SK-N-SH (cell line): ENCODE measurements around the gene SPRED2. TPM values are rescaled to one million over a fixed set of nuclear protein-coding genes. Genes with fewer than 3 reads are reported as not detected.

ENCODE experiments used
- CTCF ChIA-PET: fragments of 300-600, 350-600 bp; formaldehyde crosslinking; extraction: SDS; loops from one replicate; lab custom pipeline; 2021; lab: Yijun Ruan, JAX
- POLR2A ChIA-PET: fragments of 350-600 bp; sonication (Branson Sonifier 250); formaldehyde crosslinking; extraction: SDS; loops from one replicate; lab custom pipeline; 2020; ENCODE audit warnings: antibody characterized with exemption, inconsistent platforms; lab: Yijun Ruan, JAX
- DNase-seq: peaks from one replicate; pipeline ENCODE4 v3.0.0; 2012
- H2AFZ ChIP-seq: fragments of 200-600 bp; sonication (generic); 2 replicates; pipeline ENCODE4 v1.8.1; 2016; ENCODE audit warnings: antibody characterized with exemption, mild to moderate bottlenecking, low read depth
- H3F3A ChIP-seq: fragments of 200-600 bp; sonication (generic); replicated peaks from 2 replicates; pipeline ENCODE3; 2016; ENCODE audit warnings: antibody characterized with exemption, mild to moderate bottlenecking; ENCODE audit not compliant: insufficient read depth
- H3K27ac ChIP-seq, 2 experiments: fragments of 200-500 bp in 1 of 2; fragments of 200-600 bp in 1 of 2; sonication (Bioruptor generic) in 1 of 2; sonication (generic), shearing (Covaris generic) in 1 of 2; 2 replicates each; pipeline versions ENCODE4 v1.5.1 to v1.6.1; 2014 to 2016; ENCODE audit warnings: low read depth in 2 of 2, inconsistent platforms in 1 of 2, low read length in 1 of 2, mild to moderate bottlenecking in 1 of 2, mixed read lengths in 1 of 2
- H3K27me3 ChIP-seq: fragments of 200-600 bp; sonication (generic), shearing (Covaris generic); 2 replicates; pipeline ENCODE4 v1.6.1; 2016; ENCODE audit warnings: mixed run types; ENCODE audit not compliant: insufficient read depth
- H3K36me3 ChIP-seq, 2 experiments: fragments of 200-500 bp in 1 of 2; fragments of 200-600 bp in 1 of 2; sonication (Bioruptor generic) in 1 of 2; sonication (generic) in 1 of 2; replicated peaks in 1 of 2; 2 replicates each; pipeline versions ENCODE3 to v1.5.1; 2014 to 2016; ENCODE audit warnings: low read length in 1 of 2, mild to moderate bottlenecking in 1 of 2; ENCODE audit not compliant: insufficient read depth in 2 of 2, control insufficient read depth in 1 of 2
- H3K4me1 ChIP-seq, 2 experiments: fragments of 200-500 bp in 1 of 2; fragments of 200-600 bp in 1 of 2; sonication (Bioruptor generic) in 1 of 2; sonication (generic), shearing (Covaris generic) in 1 of 2; 2 replicates each; pipeline versions ENCODE4 v1.5.1 to v1.6.1; 2014 to 2016; ENCODE audit warnings: low read depth in 1 of 2, low read length in 1 of 2, mixed run types in 1 of 2; ENCODE audit not compliant: insufficient read depth in 2 of 2, control insufficient read depth in 1 of 2
- H3K4me2 ChIP-seq: fragments of 200-600 bp; sonication (generic), shearing (Covaris generic); 2 replicates; pipeline ENCODE4 v1.6.1; 2017; ENCODE audit warnings: mixed run types
- H3K4me3 ChIP-seq, 2 experiments: fragments of 200-500 bp in 1 of 2; fragments of 200-600 bp in 1 of 2; sonication (Bioruptor generic) in 1 of 2; sonication (generic), shearing (Covaris generic) in 1 of 2; 2 replicates each; pipeline versions ENCODE4 v1.5.1 to v1.8.1; 2014 to 2016; ENCODE audit warnings: low read depth in 2 of 2, inconsistent platforms in 1 of 2, low read length in 1 of 2, mild to moderate bottlenecking in 1 of 2, mixed read lengths in 1 of 2, moderate library complexity in 1 of 2
- H3K79me2 ChIP-seq: fragments of 200-600 bp; sonication (generic); 2 replicates; pipeline ENCODE4 v1.8.1; 2017; ENCODE audit warnings: mild to moderate bottlenecking; ENCODE audit not compliant: insufficient read depth
- H3K9ac ChIP-seq: fragments of 200-600 bp; sonication (generic); 2 replicates; pipeline ENCODE4 v1.6.1; 2017; ENCODE audit warnings: mixed run types
- H3K9me2 ChIP-seq: fragments of 200-600 bp; sonication (generic); 2 replicates; pipeline ENCODE4 v1.6.1; 2017; ENCODE audit warnings: mixed run types
- H3K9me3 ChIP-seq: fragments of 200-600 bp; sonication (generic); 2 replicates; pipeline ENCODE4 v1.6.1; 2017; ENCODE audit warnings: mixed run types, mild to moderate bottlenecking, moderate library complexity
- H4K20me1 ChIP-seq: fragments of 200-600 bp; sonication (generic); 2 replicates; pipeline ENCODE4 v1.6.1; 2017; ENCODE audit warnings: mild to moderate bottlenecking, mixed run types; ENCODE audit not compliant: insufficient read depth
- CHD2 ChIP-seq: fragments of 150-350 bp; IDR thresholded peaks from 2 replicates; pipeline ENCODE4 v1.6.1; 2018; ENCODE audit warnings: low read length; ENCODE audit not compliant: partially characterized antibody
- EP300 ChIP-seq, 2 experiments: IDR thresholded peaks; 2 replicates each; pipeline versions ENCODE4 v1.4.0 to v1.6.1; 2012; ENCODE audit warnings: borderline replicate concordance in 1 of 2, low read depth in 1 of 2, low read length in 1 of 2
- FOSL2 ChIP-seq: IDR thresholded peaks from 2 replicates; pipeline ENCODE4 v1.4.0; 2012; ENCODE audit warnings: low read depth, mild to moderate bottlenecking, moderate library complexity, borderline replicate concordance
- FOXJ3 ChIP-seq: sonication (generic); formaldehyde crosslinking; IDR thresholded peaks from 2 replicates; pipeline ENCODE4 v1.5.1; 2020; ENCODE audit warnings: mild to moderate bottlenecking, missing genetic modification reagents
- FOXM1 ChIP-seq: IDR thresholded peaks from 2 replicates; pipeline ENCODE4 v1.4.0; 2012; ENCODE audit warnings: low read depth, mild to moderate bottlenecking
- GABPA ChIP-seq: IDR thresholded peaks from 2 replicates; pipeline ENCODE4 v1.4.0; 2012; ENCODE audit warnings: low read depth, mild to moderate bottlenecking
- GATA2 ChIP-seq: sonication (generic); formaldehyde crosslinking; IDR thresholded peaks from 2 replicates; pipeline ENCODE4 v1.5.0; 2020; ENCODE audit warnings: mild to moderate bottlenecking, missing genetic modification reagents
- NFIC ChIP-seq: IDR thresholded peaks from 2 replicates; pipeline ENCODE4 v1.4.0; 2012; ENCODE audit warnings: borderline replicate concordance
- NRF1 ChIP-seq: IDR thresholded peaks from 2 replicates; pipeline ENCODE4 v1.6.1; 2012; ENCODE audit warnings: low read depth, mild to moderate bottlenecking, low read length
- POLR2AphosphoS5 ChIP-seq: IDR thresholded peaks from 2 replicates; pipeline ENCODE4 v1.6.1; 2012; ENCODE audit warnings: low read depth, low read length
- RAD21 ChIP-seq: IDR thresholded peaks from 2 replicates; pipeline ENCODE4 v1.6.1; 2012; ENCODE audit warnings: mild to moderate bottlenecking, low read length
- RCOR1 ChIP-seq: fragments of 150-350 bp; IDR thresholded peaks from 2 replicates; pipeline ENCODE4 v1.6.1; 2017; ENCODE audit warnings: antibody characterized with exemption, low read length
- REST ChIP-seq: IDR thresholded peaks from 2 replicates; pipeline ENCODE4 v1.6.1; 2012; ENCODE audit warnings: mild to moderate bottlenecking, low read depth, low read length, moderate library complexity
- RFX5 ChIP-seq: IDR thresholded peaks from 2 replicates; pipeline ENCODE4 v1.6.1; 2012; ENCODE audit warnings: mild to moderate bottlenecking, improper control_type of control experiment, low read length
- SMC3 ChIP-seq: IDR thresholded peaks from 2 replicates; pipeline ENCODE4 v1.6.1; 2012; ENCODE audit warnings: low read depth, low read length, improper control_type of control experiment
- TAF1 ChIP-seq: IDR thresholded peaks from 2 replicates; pipeline ENCODE4 v1.6.1; 2012; ENCODE audit warnings: low read depth, mild to moderate bottlenecking, low read length, moderate library complexity, borderline replicate concordance
- TCF12 ChIP-seq: IDR thresholded peaks from 2 replicates; pipeline ENCODE4 v1.4.0; 2012
- USF1 ChIP-seq: IDR thresholded peaks from 2 replicates; pipeline ENCODE4 v1.4.0; 2012; ENCODE audit warnings: low read depth, borderline replicate concordance
- USF2 ChIP-seq: fragments of 150-350 bp; IDR thresholded peaks from 2 replicates; pipeline ENCODE4 v1.6.1; 2017; ENCODE audit warnings: antibody characterized with exemption, low read length, low read depth, borderline replicate concordance
- YY1 ChIP-seq: IDR thresholded peaks from 2 replicates; pipeline ENCODE4 v1.4.0; 2012; ENCODE audit warnings: low read depth, mild to moderate bottlenecking
- WGBS: methylation state at CpG from one replicate; pipeline ENCODE4 v1.1.6; 2017; ENCODE audit warnings: low lambda C conversion rate; 5-methylcytosine and 5-hydroxymethylcytosine counted together
- polyA plus RNA-seq, 3 experiments: library from polyadenylated mRNA; depleted of rRNA; stranded (reverse); fragments of >200 nt; gene quantifications; 2 replicates each; pipeline ENCODE4 v1.2.3, GENCODE V29; 2012
- TF ChIP-seq, protein P1 (sequence below): IDR thresholded peaks from 2 replicates; pipeline ENCODE4; 2012
- TF ChIP-seq, protein P2 (sequence below): IDR thresholded peaks from 2 replicates; pipeline ENCODE4 v1.4.0; 2012; ENCODE audit warnings: low read depth

SPRED2 gene
- polyA plus RNA-seq, 1 of the 3 experiments (the other 2 are of a cell fraction) = 21.9 TPM

GRCh38 chr2:65407240-65407639 is 25.2 kb downstream of the SPRED2 start:
- Histone ChIP-seq H3K9me2 (no peaks in the 10 kb centered on the region), H3K9ac (no peak overlapping the region), H3K4me2 (no peak overlapping the region), H3K27me3 (no peaks in the 10 kb centered on the region), H3F3A (no peaks in the 10 kb centered on the region), H3K36me3 (no peaks in the 10 kb centered on the region), H3K4me1 (peaks cover 12 to 14% of the 10 kb centered on the region in 2 experiments; a peak in 2 of 4 replicates), H3K27ac (no peak overlapping the region), H3K4me3 (no peak overlapping the region)
- CTCF ChIA-PET = interaction anchor here (0.6 to 1.0 kb wide), 2 partner anchors 142 to 833 kb away, joined by 3 read pairs; no protein-coding TSS in a partner anchor
- POLR2A ChIA-PET = interaction anchor here (0.7 kb wide), 1 partner anchor 178 kb away, joined by 3 read pairs; no protein-coding TSS in a partner anchor
- WGBS = 92% methylated on average over 2 of the region's 2 CpGs
- no peak for TF ChIP-seq FOXJ3 (CRISPR knock-in tag)
- no peak for TF ChIP-seq YY1
- TF ChIP-seq FOXM1 = no peak
- no peak for TF ChIP-seq USF1
- no peak for TF ChIP-seq GATA2 (CRISPR knock-in tag)
- TF ChIP-seq TCF12 = no peak
- TF ChIP-seq NRF1 = no peak
- TF ChIP-seq CHD2 = no peak
- TF ChIP-seq EP300 (IDR thresholded peaks at IDR 0.05; ENCODE audit: borderline replicate concordance in 1 of 2, low read depth in 1 of 2, low read length in 1 of 2) = no peak
- no peak for TF ChIP-seq POLR2AphosphoS5
- no peak for TF ChIP-seq NFIC
- no peak for TF ChIP-seq TAF1
- TF ChIP-seq, protein P1, sequence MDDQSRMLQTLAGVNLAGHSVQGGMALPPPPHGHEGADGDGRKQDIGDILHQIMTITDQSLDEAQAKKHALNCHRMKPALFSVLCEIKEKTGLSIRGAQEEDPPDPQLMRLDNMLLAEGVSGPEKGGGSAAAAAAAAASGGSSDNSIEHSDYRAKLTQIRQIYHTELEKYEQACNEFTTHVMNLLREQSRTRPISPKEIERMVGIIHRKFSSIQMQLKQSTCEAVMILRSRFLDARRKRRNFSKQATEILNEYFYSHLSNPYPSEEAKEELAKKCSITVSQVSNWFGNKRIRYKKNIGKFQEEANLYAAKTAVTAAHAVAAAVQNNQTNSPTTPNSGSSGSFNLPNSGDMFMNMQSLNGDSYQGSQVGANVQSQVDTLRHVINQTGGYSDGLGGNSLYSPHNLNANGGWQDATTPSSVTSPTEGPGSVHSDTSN = no peak
- TF ChIP-seq SMC3 = no peak
- TF ChIP-seq GABPA = no peak
- TF ChIP-seq RAD21 = no peak
- TF ChIP-seq, all 33 proteins: peak for 0
- no peak overlapping the region for H2AFZ ChIP-seq
- no peaks in the 10 kb centered on the region for H3K9me3 ChIP-seq
- no peak for DNase-seq
- H4K20me1 ChIP-seq = peaks cover 100% of the 10 kb centered on the region
- H3K79me2 ChIP-seq = peaks cover 97% of the 10 kb centered on the region

GRCh38 chr2:65404988-65405697 is 27.3 kb downstream of the SPRED2 start:
- POLR2A ChIA-PET = no interaction called here
- no peak overlapping the region for H3K4me3 ChIP-seq
- H3K27me3 ChIP-seq = no peaks in the 10 kb centered on the region
- H3K36me3 ChIP-seq = no peaks in the 10 kb centered on the region
- H3K4me1 ChIP-seq = peaks cover 13 to 15% of the 10 kb centered on the region in 2 experiments; a peak in 2 of 4 replicates
- CTCF ChIA-PET = interaction anchor here (1.9 kb wide), 1 partner anchor 19 kb away, joined by 5 read pairs; no protein-coding TSS in a partner anchor
- H3K4me2 ChIP-seq = no peak overlapping the region
- no peak overlapping the region for H3K9ac ChIP-seq
- no peak overlapping the region for H2AFZ ChIP-seq
- H4K20me1 ChIP-seq = peaks cover 99% of the 10 kb centered on the region
- DNase-seq = no peak
- peaks cover 99% of the 10 kb centered on the region for H3K79me2 ChIP-seq
- no peaks in the 10 kb centered on the region for H3K9me2 ChIP-seq
- 82% methylated on average over 10 of the region's 10 CpGs for WGBS
- H3K27ac ChIP-seq = no peak overlapping the region
- H3F3A ChIP-seq = no peaks in the 10 kb centered on the region
- H3K9me3 ChIP-seq = no peaks in the 10 kb centered on the region
- TF ChIP-seq RCOR1 (no peak), FOXM1 (no peak), RFX5 (no peak), NFIC (no peak), USF2 (no peak), GATA2 (CRISPR knock-in tag) (no peak), YY1 (no peak), REST (no peak), EP300 (IDR thresholded peaks at IDR 0.05; ENCODE audit: borderline replicate concordance in 1 of 2, low read depth in 1 of 2, low read length in 1 of 2) (no peak), FOSL2 (no peak), RAD21 (no peak)
- TF ChIP-seq, protein P2, sequence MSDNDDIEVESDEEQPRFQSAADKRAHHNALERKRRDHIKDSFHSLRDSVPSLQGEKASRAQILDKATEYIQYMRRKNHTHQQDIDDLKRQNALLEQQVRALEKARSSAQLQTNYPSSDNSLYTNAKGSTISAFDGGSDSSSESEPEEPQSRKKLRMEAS = no peak
